GM18858 (cell line): ENCODE results near the gene PNCK.

Source experiments
- ATAC-seq: cut with Tn5 transposase; IDR thresholded peaks from one replicate; pipeline ENCODE4 v1.9.1; 2021; ENCODE audit not compliant: unreplicated experiment

PNCK gene

GRCh38 chrX:153665726-153666306 is 7.8 kb downstream of the PNCK start:
- ATAC-seq, result no peak

GRCh38 chrX:153662266-153662665 is 11.3 kb downstream of the PNCK start:
- ATAC-seq, result no peak

- no peak for ATAC-seq
Observed at GRCh38 chrX:153659268-153659667, 14.3 kb downstream of the PNCK start.

- ATAC-seq, result no peak
Observed at GRCh38 chrX:153657161-153657560, 16.5 kb downstream of the PNCK start.

GRCh38 chrX:153653556-153653955 is 20.1 kb downstream of the PNCK start:
- no peak for ATAC-seq

GRCh38 chrX:153651540-153652079 is 22.0 kb downstream of the PNCK start:
- ATAC-seq, result no peak

GRCh38 chrX:153650959-153651358 is 22.7 kb downstream of the PNCK start:
- no peak for ATAC-seq

- ATAC-seq, result no peak
Observed at GRCh38 chrX:153649915-153650782, 23.5 kb downstream of the PNCK start.

GRCh38 chrX:153649178-153649914 is 24.3 kb downstream of the PNCK start:
- no peak for ATAC-seq

GRCh38 chrX:153648358-153649177 is 25.0 kb downstream of the PNCK start:
- no peak for ATAC-seq

- ATAC-seq, result no peak
Observed at GRCh38 chrX:153647461-153648357, 25.9 kb downstream of the PNCK start.

GRCh38 chrX:153646620-153647373 is 26.8 kb downstream of the PNCK start, which contains the start of gene DUSP9:
Gene DUSP9 (plus strand): TSS chrX:153647203. CDS start chrX:153647954, 751 bp downstream.
- no peak for ATAC-seq

GRCh38 chrX:153645921-153646488 is 27.6 kb downstream of the PNCK start:
- no peak for ATAC-seq

- ATAC-seq, result no peak
Observed at GRCh38 chrX:153645151-153645550, 28.5 kb downstream of the PNCK start.

GRCh38 chrX:153644356-153645125 is 29.1 kb downstream of the PNCK start:
- no peak for ATAC-seq

- ATAC-seq, result no peak
Observed at GRCh38 chrX:153643431-153644351, 29.9 kb downstream of the PNCK start.
